GM12878 (cell line): ENCODE data around the gene LMF2. TPM values are rescaled to one million over a fixed set of nuclear protein-coding genes. Genes with fewer than 3 reads are reported as not detected.
A peak's percentile ranks its signal among the peaks of the same experiment; 100 is the strongest.

Source experiments
- ATAC-seq: fragments of 200-7000 bp; cut with Tn5 transposase; 3 replicates; pipeline ENCODE4 v1.9.1; 2020; ENCODE audit warnings: mild to moderate bottlenecking, moderate library complexity
- BruUV-seq: library from RNA; stranded (reverse); fragments of 400-500 nt; replicated peaks from 2 replicates; lab custom pipeline; 2021; lab: Mats Ljungman, UMichigan
- CTCF ChIA-PET: fragments of 300-600 bp; sonication (Branson Sonifier 250); formaldehyde crosslinking; extraction: SDS; loops from one replicate; lab custom pipeline; 2021; ENCODE audit warnings: inconsistent platforms; lab: Yijun Ruan, JAX
- POLR2A ChIA-PET: fragments of 350-600 bp; formaldehyde crosslinking; extraction: SDS; loops from one replicate; lab custom pipeline; 2021; ENCODE audit warnings: inconsistent platforms; lab: Charles Lee
- RAD21 ChIA-PET: fragments of 300-600 bp; sonication (Branson Sonifier 250); formaldehyde crosslinking; loops from one replicate; lab custom pipeline; 2023; ENCODE audit warnings: antibody characterized with exemption; ENCODE audit not compliant: unreplicated experiment; lab: Charles Lee
- SMC1A ChIA-PET: fragments of 300-600 bp; sonication (Branson Sonifier 250); formaldehyde crosslinking; loops from one replicate; lab custom pipeline; 2023; ENCODE audit not compliant: unreplicated experiment, uncharacterized antibody; lab: Charles Lee
- DNase-seq: peaks from one replicate; pipeline ENCODE4 v3.0.0-alpha.2; 2011; ENCODE audit warnings: low read depth, low spot score
- FAIRE-seq: peaks from 3 replicates; lab custom pipeline; 2011; peaks lifted over from hg19 to GRCh38; lab: Jason Lieb, UNC
- H2AFZ ChIP-seq: 2 replicates; pipeline ENCODE4 v1.6.0; 2011; ENCODE audit warnings: low read depth, low read length, control low read depth; ENCODE audit not compliant: control insufficient read depth
- H3K27ac ChIP-seq: 2 replicates; pipeline ENCODE4 v1.5.1; 2011; ENCODE audit warnings: control low read depth; ENCODE audit not compliant: control insufficient read depth, insufficient read depth
- H3K27me3 ChIP-seq, 2 experiments: replicated peaks in 1 of 2; 2 replicates each; pipeline versions ENCODE4 v1.6.0 to v1.6.1; 2011; ENCODE audit warnings: low read length in 1 of 2; ENCODE audit not compliant: control insufficient read depth in 2 of 2, insufficient read depth in 2 of 2
- H3K36me3 ChIP-seq, 2 experiments: 2 replicates each; pipeline ENCODE4 v1.5.1; 2011; ENCODE audit warnings: low read length in 1 of 2; ENCODE audit not compliant: control insufficient read depth in 2 of 2, insufficient read depth in 2 of 2
- H3K4me1 ChIP-seq: 2 replicates; pipeline ENCODE4 v1.6.1; 2011; ENCODE audit warnings: mild to moderate bottlenecking, low read length, moderate library complexity, mixed read lengths; ENCODE audit not compliant: control insufficient read depth, insufficient read depth
- H3K4me2 ChIP-seq: 2 replicates; pipeline ENCODE4 v1.6.0; 2011; ENCODE audit warnings: control low read depth; ENCODE audit not compliant: control insufficient read depth, insufficient read depth
- H3K4me3 ChIP-seq: fragments of 200-600 bp; sonication (generic); 2 replicates; pipeline ENCODE4 v1.5.1; 2016
- H3K79me2 ChIP-seq: 2 replicates; pipeline ENCODE4 v1.6.0; 2011; ENCODE audit warnings: low read length; ENCODE audit not compliant: control insufficient read depth, insufficient read depth
- H3K9ac ChIP-seq: 2 replicates; pipeline ENCODE4 v1.8.0; 2011; ENCODE audit warnings: low read length, control low read depth, mixed read lengths; ENCODE audit not compliant: control insufficient read depth, insufficient read depth
- H3K9me3 ChIP-seq: replicated peaks from 3 replicates; pipeline ENCODE4 v1.5.1; 2011; ENCODE audit warnings: mild to moderate bottlenecking, low read length; ENCODE audit not compliant: control insufficient read depth, insufficient read depth
- H4K20me1 ChIP-seq: 2 replicates; pipeline ENCODE4 v1.6.0; 2011; ENCODE audit not compliant: control insufficient read depth, insufficient read depth
- ATF7 ChIP-seq: fragments of 450-650 bp; IDR thresholded peaks from 2 replicates; pipeline ENCODE4 v1.6.1; 2016; ENCODE audit warnings: low read depth, mild to moderate bottlenecking
- BHLHE40 ChIP-seq, 2 experiments: fragments of 450-650 bp in 1 of 2; IDR thresholded peaks; 2 replicates each; pipeline ENCODE4 v1.6.1; 2011 to 2017; ENCODE audit warnings: low read depth in 2 of 2, borderline replicate concordance in 1 of 2, improper control_type of control experiment in 1 of 2, low read length in 1 of 2, mild to moderate bottlenecking in 1 of 2
- FOXK2 ChIP-seq: fragments of 450-650 bp; IDR thresholded peaks from 2 replicates; pipeline ENCODE4 v1.6.1; 2017; ENCODE audit warnings: mild to moderate bottlenecking, moderate library complexity
- GABPA ChIP-seq: IDR thresholded peaks from 2 replicates; pipeline ENCODE4 v1.6.1; 2014; ENCODE audit warnings: antibody characterized with exemption, low read depth, mild to moderate bottlenecking, inconsistent platforms
- MEF2B ChIP-seq: fragments of 450-650 bp; IDR thresholded peaks from 2 replicates; pipeline ENCODE4 v1.6.1; 2018; ENCODE audit warnings: mild to moderate bottlenecking, moderate library complexity; ENCODE audit not compliant: partially characterized antibody, poor library complexity, severe bottlenecking
- MTA3 ChIP-seq: IDR thresholded peaks from 2 replicates; pipeline ENCODE4 v1.6.1; 2012; ENCODE audit warnings: low read length, inconsistent platforms, borderline replicate concordance
- PML ChIP-seq: IDR thresholded peaks from 2 replicates; pipeline ENCODE4 v1.6.1; 2012; ENCODE audit warnings: low read length, inconsistent platforms
- RAD21 ChIP-seq: IDR thresholded peaks from 2 replicates; pipeline ENCODE4 v1.6.1; 2011; ENCODE audit warnings: mild to moderate bottlenecking, low read depth, low read length, moderate library complexity; ENCODE audit not compliant: insufficient read depth
- RAD51 ChIP-seq: fragments of 450-650 bp; IDR thresholded peaks from 2 replicates; pipeline ENCODE4 v1.6.1; 2016; ENCODE audit warnings: moderate library complexity, mild to moderate bottlenecking, inconsistent platforms
- RELA ChIP-seq: fragments of 450-650 bp; IDR thresholded peaks from 2 replicates; pipeline ENCODE4 v1.8.0; 2014; ENCODE audit warnings: borderline replicate concordance; ENCODE audit not compliant: partially characterized antibody
- SIN3A ChIP-seq: IDR thresholded peaks from 2 replicates; pipeline ENCODE4 v1.6.1; 2012; ENCODE audit warnings: low read depth, low read length, improper control_type of control experiment
- SMAD5 ChIP-seq: IDR thresholded peaks from 2 replicates; pipeline ENCODE4 v1.6.1; 2016; ENCODE audit warnings: antibody characterized with exemption, low read depth
- SUPT20H ChIP-seq: IDR thresholded peaks from 2 replicates; pipeline ENCODE4 v1.6.1; 2011; ENCODE audit warnings: low read depth, mild to moderate bottlenecking, low read length, moderate library complexity, borderline replicate concordance; ENCODE audit not compliant: control insufficient read depth
- WGBS: methylation state at CpG from one replicate; pipeline ENCODE4 v1.1.6; 2016; ENCODE audit warnings: low lambda C conversion rate; ENCODE audit not compliant: insufficient replicate concordance, insufficient coverage; ENCODE audit errors: missing lambda C conversion rate; 5-methylcytosine and 5-hydroxymethylcytosine counted together
- in situ Hi-C: fragments of 300-500 bp; cut with MboI; formaldehyde crosslinking; loops from 9 replicates; pipeline ENCODE4 v1.14.3; 2018; ENCODE audit warnings: mixed read lengths
- intact Hi-C: fragments of 100-400 bp; cut with micrococcal nuclease; formaldehyde crosslinking; loops from one replicate; pipeline ENCODE4 v1.14.2; 2022; ENCODE audit not compliant: unreplicated experiment
- polyA plus RNA-seq, 11 experiments: library from polyadenylated mRNA; depleted of rRNA in 4 of 11; unstranded in 6 of 11; stranded (reverse) in 5 of 11; fragments of >200 nt; fragmentation: Nextera tagmentation in 4 of 11; fragmentation: Illumina TruSeq in 1 of 11; extraction: Ambion mirVana in 4 of 11; extraction: Trizol in 1 of 11; gene quantifications; 1 replicate in 1 of 11; 2 replicates in 10 of 11; pipeline versions ENCODE4 v1.2.1 to v1.2.3, GENCODE V29; 2011 to 2016; ENCODE audit warnings: inconsistent platforms in 2 of 11, missing spikeins in 2 of 11, low read depth in 1 of 11
- total RNA-seq, 4 experiments: library from RNA; depleted of rRNA in 3 of 4; stranded (reverse); fragments of >200 nt in 3 of 4; fragmentation: Illumina TruSeq in 1 of 4; extraction: Trizol in 1 of 4; gene quantifications; 2 replicates each; pipeline versions ENCODE4 v1.2.1 to v1.2.3, GENCODE V29; 2013 to 2021
- TF ChIP-seq, protein P1 (sequence below): fragments of 450-650 bp; conservative IDR thresholded peaks from 2 replicates; pipeline ENCODE4 v1.6.1; 2017; ENCODE audit warnings: mild to moderate bottlenecking, moderate library complexity
- TF ChIP-seq, protein P2 (sequence below): fragments of 450-650 bp; IDR thresholded peaks from 2 replicates; pipeline ENCODE4 v1.6.1; 2017; ENCODE audit warnings: mild to moderate bottlenecking, low read depth, inconsistent platforms; ENCODE audit not compliant: poor library complexity, severe bottlenecking
- TF ChIP-seq, protein P3 (sequence below): IDR thresholded peaks from 2 replicates; pipeline ENCODE4 v1.6.1; 2011; ENCODE audit warnings: borderline replicate concordance, low read depth, mild to moderate bottlenecking, moderate library complexity, mixed read lengths, low read length; ENCODE audit not compliant: insufficient read depth; ENCODE audit errors: extremely low read length

Gene LMF2
- total and polyA plus RNA-seq, 10 of the 15 experiments (the other 5 are each of a cell fraction or from before 2014, with no cell fraction given): 0.08 to 57.5 (median 21.2) TPM

DNA sequence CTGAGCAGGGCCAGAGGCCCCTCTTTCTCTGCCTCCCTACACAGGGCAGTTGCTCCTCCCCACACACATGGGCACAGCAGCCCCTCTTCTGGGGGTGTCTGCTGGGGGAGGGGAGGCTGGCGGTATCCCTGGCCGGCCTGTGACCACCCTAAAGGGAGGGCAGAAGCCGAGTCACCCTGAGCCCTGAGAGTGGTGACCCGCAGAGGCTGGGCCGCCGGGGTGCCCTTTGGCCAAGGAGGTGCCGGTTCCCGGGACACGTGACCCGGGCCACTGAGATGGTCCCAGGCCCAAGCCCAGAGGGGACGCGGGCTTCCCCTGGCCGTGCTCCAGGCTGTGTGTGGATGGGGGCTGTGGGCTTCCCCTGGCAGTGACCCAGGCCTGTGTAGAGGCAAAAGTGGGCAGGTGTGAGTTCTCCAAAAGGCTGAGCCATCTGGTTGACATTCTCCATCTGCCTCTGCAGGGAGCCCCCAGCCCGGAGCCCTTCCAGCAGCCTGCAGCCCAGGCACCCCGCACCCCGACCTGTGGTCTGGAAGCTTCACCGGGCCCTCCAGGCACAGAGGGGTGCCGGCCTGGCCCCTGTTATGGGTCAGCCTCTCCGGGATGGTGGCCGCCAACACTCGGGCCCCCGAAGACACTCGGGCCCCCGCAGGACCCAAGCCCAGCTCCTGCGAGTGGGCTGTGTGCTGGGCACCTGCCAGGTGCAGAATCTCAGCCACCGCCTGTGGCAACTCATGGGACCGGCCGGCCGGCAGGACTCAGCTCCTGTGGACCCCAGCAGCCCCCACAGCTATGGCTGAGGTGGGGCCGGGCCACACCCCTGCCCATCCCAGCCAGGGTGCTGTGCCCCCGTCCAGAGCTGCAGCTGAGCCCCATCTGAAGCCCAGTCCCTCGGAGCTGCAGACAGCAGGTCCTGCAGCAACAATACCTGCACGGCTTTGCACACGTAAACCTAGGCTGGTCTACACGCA, 25.1 kb downstream of the LMF2 start:
- WGBS: 69% methylated on average over 29 of the region's 35 CpGs
- TF ChIP-seq SMAD5: no peak
- TF ChIP-seq MTA3: no peak
- no peak for TF ChIP-seq SUPT20H
- TF ChIP-seq, protein P1, sequence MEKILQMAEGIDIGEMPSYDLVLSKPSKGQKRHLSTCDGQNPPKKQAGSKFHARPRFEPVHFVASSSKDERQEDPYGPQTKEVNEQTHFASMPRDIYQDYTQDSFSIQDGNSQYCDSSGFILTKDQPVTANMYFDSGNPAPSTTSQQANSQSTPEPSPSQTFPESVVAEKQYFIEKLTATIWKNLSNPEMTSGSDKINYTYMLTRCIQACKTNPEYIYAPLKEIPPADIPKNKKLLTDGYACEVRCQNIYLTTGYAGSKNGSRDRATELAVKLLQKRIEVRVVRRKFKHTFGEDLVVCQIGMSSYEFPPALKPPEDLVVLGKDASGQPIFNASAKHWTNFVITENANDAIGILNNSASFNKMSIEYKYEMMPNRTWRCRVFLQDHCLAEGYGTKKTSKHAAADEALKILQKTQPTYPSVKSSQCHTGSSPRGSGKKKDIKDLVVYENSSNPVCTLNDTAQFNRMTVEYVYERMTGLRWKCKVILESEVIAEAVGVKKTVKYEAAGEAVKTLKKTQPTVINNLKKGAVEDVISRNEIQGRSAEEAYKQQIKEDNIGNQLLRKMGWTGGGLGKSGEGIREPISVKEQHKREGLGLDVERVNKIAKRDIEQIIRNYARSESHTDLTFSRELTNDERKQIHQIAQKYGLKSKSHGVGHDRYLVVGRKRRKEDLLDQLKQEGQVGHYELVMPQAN: no peak
- peak; percentile 34 for TF ChIP-seq RELA
- peak; percentile 17; the same call in 1 of the 2 replicates for TF ChIP-seq RAD51
- no peak for TF ChIP-seq RAD21
- no peak for TF ChIP-seq PML
- no peak for TF ChIP-seq MEF2B
- no peak for TF ChIP-seq GABPA
- no peak for TF ChIP-seq ATF7
- TF ChIP-seq, protein P2, sequence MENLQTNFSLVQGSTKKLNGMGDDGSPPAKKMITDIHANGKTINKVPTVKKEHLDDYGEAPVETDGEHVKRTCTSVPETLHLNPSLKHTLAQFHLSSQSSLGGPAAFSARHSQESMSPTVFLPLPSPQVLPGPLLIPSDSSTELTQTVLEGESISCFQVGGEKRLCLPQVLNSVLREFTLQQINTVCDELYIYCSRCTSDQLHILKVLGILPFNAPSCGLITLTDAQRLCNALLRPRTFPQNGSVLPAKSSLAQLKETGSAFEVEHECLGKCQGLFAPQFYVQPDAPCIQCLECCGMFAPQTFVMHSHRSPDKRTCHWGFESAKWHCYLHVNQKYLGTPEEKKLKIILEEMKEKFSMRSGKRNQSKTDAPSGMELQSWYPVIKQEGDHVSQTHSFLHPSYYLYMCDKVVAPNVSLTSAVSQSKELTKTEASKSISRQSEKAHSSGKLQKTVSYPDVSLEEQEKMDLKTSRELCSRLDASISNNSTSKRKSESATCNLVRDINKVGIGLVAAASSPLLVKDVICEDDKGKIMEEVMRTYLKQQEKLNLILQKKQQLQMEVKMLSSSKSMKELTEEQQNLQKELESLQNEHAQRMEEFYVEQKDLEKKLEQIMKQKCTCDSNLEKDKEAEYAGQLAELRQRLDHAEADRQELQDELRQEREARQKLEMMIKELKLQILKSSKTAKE: no peak
- no peak for TF ChIP-seq SIN3A
- TF ChIP-seq, protein P3, sequence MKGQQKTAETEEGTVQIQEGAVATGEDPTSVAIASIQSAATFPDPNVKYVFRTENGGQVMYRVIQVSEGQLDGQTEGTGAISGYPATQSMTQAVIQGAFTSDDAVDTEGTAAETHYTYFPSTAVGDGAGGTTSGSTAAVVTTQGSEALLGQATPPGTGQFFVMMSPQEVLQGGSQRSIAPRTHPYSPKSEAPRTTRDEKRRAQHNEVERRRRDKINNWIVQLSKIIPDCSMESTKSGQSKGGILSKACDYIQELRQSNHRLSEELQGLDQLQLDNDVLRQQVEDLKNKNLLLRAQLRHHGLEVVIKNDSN: peak; percentile 70
- TF ChIP-seq FOXK2: no peak
- TF ChIP-seq BHLHE40 (IDR thresholded peaks at IDR 0.05; ENCODE audit: borderline replicate concordance in 1 of 2, low read depth in 2 of 2, low read length in 1 of 2): peak in 1 of 2 experiments; percentile 59; a peak in 1 of 4 replicates

More for the DNA sequence above, 25.1 kb downstream of the LMF2 start:
- FAIRE-seq (no peak), ATAC-seq (peak; percentile 51), DNase-seq (no peak)
- no peaks in the 10 kb centered on the region for H3K9me3 ChIP-seq
- RAD21 ChIA-PET: no interaction called here
- intact Hi-C loops (no loop called here), in situ Hi-C loops (no loop called here)
- no peaks in the 10 kb centered on the region for H3K79me2 ChIP-seq
- POLR2A ChIA-PET: no interaction called here
- no peak overlapping the region for H2AFZ ChIP-seq
- H3K4me2 ChIP-seq: peak overlapping the region; percentile 59
- SMC1A ChIA-PET: no interaction called here
- no TSS peak for BruUV-seq
- peak overlapping the region; percentile 55; the same call in 1 of the 2 replicates for H3K4me3 ChIP-seq
- no peaks in the 10 kb centered on the region for H3K4me1 ChIP-seq
- H3K36me3 ChIP-seq: no peaks in the 10 kb centered on the region
- no peak overlapping the region for H3K9ac ChIP-seq
- no peaks in the 10 kb centered on the region for H4K20me1 ChIP-seq
- peaks cover 0 to 3% of the 10 kb centered on the region in 2 experiments; a peak in 2 of 4 replicates for H3K27me3 ChIP-seq
- H3K27ac ChIP-seq: no peak overlapping the region
- CTCF ChIA-PET: no interaction called here
